Fibroblast of mammary gland (primary cell): ENCODE measurements around the gene NOL4L.
"Not testable (repeated sequence)": the region's sequence is repeated elsewhere in the genome, so short reads cannot be mapped to it uniquely, and the experiment has no call there.

Experiments used
- DNase-seq: peaks from one replicate; pipeline ENCODE4 v3.0.0-alpha.2; 2010; ENCODE audit warnings: low read depth
- H3K4me3 ChIP-seq: 2 replicates; pipeline ENCODE4 v1.5.1; 2011; ENCODE audit warnings: low read depth, mild to moderate bottlenecking, low read length, moderate library complexity; ENCODE audit not compliant: control insufficient read depth
- TF ChIP-seq, protein P1 (sequence below): conservative IDR thresholded peaks from 2 replicates; pipeline ENCODE4 v1.5.1; 2011; ENCODE audit warnings: low read depth, low read length, inconsistent platforms; ENCODE audit not compliant: control insufficient read depth, insufficient read depth

Gene NOL4L

DNA sequence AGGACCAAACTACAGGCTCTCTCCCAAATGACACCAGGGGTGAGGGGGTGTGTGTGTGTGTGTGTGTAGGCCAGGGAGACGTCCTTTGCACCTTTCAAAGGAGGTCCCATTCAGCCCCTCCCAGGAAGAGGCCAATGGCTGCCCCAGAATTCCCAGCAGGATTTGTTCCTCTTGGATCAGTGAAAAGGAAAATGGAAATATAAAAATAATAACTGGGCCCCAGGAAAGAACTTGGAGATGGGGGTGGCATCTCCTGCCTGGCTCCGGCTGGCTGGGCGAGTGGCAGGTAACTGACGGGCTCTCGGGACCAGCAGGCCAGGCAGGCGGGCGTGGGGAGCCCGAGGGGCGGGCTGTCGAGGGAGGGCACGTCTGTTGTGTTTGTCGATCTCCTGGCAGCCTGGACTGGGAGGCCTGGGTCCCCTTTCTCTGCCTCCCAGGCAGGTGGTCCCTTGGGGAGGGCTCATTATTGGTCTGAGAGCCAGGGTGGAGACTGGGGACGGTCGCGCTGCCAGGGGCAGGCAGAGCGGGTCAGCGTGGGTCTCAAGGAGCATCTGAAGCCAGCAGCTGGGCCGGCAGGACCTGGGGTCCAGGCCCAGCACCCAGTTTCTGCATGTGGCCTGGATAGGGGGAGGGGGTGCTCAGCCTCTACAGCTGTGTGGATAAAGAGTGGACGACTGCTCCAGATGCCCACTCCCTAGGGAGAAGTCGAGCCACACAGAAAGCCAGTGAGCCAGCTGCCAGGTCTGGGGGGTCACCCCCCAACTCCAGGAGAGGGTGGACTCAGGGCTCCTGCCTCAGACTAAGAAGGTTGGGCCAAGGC is 3.1 kb downstream of the NOL4L start:
- TF ChIP-seq, protein P1, sequence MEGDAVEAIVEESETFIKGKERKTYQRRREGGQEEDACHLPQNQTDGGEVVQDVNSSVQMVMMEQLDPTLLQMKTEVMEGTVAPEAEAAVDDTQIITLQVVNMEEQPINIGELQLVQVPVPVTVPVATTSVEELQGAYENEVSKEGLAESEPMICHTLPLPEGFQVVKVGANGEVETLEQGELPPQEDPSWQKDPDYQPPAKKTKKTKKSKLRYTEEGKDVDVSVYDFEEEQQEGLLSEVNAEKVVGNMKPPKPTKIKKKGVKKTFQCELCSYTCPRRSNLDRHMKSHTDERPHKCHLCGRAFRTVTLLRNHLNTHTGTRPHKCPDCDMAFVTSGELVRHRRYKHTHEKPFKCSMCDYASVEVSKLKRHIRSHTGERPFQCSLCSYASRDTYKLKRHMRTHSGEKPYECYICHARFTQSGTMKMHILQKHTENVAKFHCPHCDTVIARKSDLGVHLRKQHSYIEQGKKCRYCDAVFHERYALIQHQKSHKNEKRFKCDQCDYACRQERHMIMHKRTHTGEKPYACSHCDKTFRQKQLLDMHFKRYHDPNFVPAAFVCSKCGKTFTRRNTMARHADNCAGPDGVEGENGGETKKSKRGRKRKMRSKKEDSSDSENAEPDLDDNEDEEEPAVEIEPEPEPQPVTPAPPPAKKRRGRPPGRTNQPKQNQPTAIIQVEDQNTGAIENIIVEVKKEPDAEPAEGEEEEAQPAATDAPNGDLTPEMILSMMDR: no peak
- H3K4me3 ChIP-seq: no peak overlapping the region
- DNase-seq: no peak

DNA sequence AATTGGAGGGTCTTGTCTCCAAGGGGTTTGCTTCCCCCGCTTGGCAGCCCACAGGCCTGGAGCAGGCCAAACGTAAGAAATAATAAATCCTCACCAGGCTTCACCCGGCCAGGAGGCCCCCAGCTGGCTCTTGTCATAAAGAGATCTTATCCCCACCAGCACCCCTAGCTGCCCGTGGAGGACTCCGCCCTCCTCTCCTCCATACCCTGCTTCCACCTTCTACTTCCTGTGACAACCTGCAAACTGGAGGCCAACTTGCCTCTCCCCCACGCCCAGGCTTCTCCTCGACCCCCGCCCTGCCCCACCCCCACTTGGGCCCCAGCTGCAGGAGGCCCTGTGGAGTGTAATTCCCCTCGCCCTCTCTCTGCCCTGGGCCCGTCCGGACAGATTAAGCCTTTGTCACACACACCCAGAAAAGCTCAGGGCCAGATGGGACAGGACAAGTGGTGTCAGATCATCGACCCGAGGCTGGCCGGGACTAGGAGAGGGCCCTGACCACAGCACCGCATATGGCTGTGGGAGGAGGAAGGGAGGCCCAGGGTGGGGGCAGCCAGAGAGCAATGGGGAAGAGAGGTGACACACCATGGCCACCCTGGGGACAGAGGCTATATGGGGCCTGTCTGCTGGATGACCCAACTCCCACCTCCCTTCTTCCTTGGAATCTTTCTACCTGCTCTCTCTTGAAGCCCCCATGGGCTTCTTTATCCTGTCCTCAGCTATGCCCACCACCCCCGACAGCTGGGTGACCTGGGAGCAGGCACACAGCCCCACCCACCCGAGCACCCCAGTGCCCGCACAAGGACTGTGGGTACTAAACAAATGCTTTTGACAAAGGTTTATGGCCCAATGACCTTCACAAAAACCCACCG is 3.9 kb downstream of the NOL4L start:
- no peak for DNase-seq
- H3K4me3 ChIP-seq: no peak overlapping the region
- TF ChIP-seq, protein P1: no peak

DNA sequence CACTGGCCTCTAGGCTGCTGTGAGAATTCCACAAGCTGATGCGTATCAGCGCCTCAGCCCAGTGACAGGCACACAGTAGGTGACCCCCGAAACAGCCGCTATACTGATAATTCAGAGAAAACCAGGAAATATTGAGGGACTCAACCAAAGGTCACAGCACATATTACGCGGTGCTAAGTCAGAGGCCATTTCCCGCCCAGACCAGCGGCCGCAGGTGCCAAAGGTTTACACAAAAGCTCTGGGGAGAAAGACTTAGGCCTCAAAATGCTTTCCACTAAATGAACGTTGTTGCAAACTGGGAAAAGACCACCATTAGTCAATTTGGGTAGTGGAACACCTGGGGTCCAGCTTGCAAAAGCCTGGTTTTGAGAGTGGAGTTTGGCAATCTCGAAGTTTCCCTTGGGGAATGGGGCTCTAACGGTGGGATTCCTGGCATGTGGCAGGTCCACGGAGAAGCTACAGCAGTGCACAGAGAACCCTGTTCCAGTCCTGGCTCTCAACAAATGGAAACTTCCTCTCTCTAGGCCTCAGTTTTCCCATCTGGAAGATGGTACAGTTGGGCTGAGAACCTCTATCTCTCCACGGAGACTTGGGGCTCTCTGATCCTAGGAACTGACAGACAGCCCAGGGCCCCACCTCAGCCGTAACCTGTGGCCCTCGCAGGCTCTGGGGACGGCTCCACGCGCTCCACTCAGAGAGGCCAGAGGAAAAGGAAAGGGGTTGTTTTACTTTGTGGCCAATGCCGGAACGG is 4.7 kb downstream of the NOL4L start:
- H3K4me3 ChIP-seq: no peak overlapping the region
- no peak for DNase-seq
- TF ChIP-seq, protein P1: no peak

DNA sequence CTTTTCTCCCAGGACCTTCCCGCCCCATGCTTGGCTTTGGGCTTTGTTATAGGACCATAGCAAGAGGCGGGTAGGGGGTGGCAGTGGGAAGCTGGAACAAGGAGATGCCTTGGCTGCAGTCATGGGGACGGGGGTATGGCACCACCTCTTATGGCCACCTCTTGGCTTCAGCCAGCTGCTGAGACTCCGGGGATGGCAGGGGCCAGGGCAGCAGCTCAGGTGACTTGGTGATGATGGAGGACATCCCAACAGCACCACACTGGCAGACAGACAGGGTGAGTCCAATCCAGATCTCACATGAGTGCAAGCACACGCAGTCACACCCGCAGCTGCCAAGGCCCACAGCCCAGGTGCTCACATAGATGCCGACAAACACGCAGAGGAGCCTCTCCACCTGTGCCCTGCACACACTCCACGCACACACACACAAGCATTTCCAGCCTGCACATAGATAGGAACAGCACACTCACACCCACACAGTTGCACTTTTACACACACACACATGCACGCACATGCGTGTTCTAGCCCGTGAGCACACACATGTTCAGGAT is 6.2 kb downstream of the NOL4L start:
- TF ChIP-seq, protein P1: no peak
- no peak overlapping the region for H3K4me3 ChIP-seq
- DNase-seq: no peak

DNA sequence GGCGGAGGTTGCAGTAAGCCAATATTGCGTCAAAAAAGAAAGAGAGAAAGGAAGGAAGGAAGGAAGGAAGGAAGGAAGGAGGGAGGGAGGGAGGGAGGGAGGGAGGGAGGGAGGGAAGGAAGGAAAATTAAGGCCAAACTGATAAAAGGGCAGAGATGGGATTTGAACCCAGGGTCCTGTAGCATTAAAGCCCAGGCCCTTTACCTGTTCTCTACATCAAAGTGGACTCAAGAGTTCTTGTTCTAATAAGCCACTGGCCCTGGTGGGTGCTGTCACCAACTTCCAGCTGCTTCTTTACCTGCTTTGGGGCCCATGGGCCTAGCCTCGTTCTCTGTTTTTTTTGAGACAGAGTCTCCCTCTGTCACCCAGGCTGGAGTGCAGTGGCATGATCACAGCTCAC is 7.1 kb downstream of the NOL4L start:
- not testable (repeated sequence) for H3K4me3 ChIP-seq, DNase-seq

DNA sequence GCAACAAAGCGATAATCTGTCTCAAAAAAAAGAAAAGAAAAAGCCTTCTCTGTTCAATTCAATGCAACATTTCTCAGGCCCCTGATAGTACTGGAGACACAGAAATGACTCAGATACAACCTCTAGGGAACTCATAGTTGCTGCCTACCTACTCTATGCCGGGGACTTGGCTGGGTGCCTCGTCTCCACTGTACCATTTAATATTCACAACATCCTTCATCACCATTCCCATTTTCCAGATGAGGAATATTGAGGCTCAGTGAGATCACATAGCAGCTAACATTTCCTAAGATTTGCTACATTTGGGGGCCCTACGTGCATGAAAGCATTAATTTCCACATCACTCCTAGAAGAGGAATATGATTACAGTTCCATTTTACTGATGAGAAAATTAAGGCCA is 7.5 kb downstream of the NOL4L start:
- no peak overlapping the region for H3K4me3 ChIP-seq
- DNase-seq: peak; percentile 59
- TF ChIP-seq, protein P1: no peak
